HepG2 (cell line): ENCODE measurements around the gene JAM2. TPM values are rescaled to one million over a fixed set of nuclear protein-coding genes. Genes with fewer than 3 reads are reported as not detected.

Source experiments
- ERF ChIP-seq: IDR thresholded peaks from 2 replicates; pipeline ENCODE4 v1.6.1; 2018; ENCODE audit warnings: missing biosample characterization, missing genetic modification reagents
- FIP1L1 ChIP-seq: fragments of 200-400 bp; formaldehyde crosslinking; IDR thresholded peaks from 2 replicates; pipeline ENCODE4 v1.6.1; 2018; ENCODE audit warnings: low read depth, mild to moderate bottlenecking, low read length, moderate library complexity, borderline replicate concordance; ENCODE audit not compliant: insufficient read depth
- HOXA7 ChIP-seq: sonication (generic); formaldehyde crosslinking; IDR thresholded peaks from 2 replicates; pipeline ENCODE4 v1.8.1; 2022; ENCODE audit warnings: mild to moderate bottlenecking, missing genetic modification reagents, moderate library complexity
- MEF2D ChIP-seq: sonication (generic); formaldehyde crosslinking; IDR thresholded peaks from 2 replicates; pipeline ENCODE4 v1.5.1; 2020; ENCODE audit warnings: mild to moderate bottlenecking, missing genetic modification reagents
- MYC ChIP-seq: sonication (generic); formaldehyde crosslinking; IDR thresholded peaks from 2 replicates; pipeline ENCODE4 v1.9.0; 2021; ENCODE audit warnings: missing genetic modification reagents, borderline replicate concordance
- RBM22 ChIP-seq: fragments of 200-400 bp; formaldehyde crosslinking; optimal IDR thresholded peaks from 2 replicates; pipeline ENCODE3; 2017; ENCODE audit warnings: mild to moderate bottlenecking, low read length, moderate library complexity
- RFXANK ChIP-seq: IDR thresholded peaks from 2 replicates; pipeline ENCODE4 v1.6.1; 2016
- SRSF1 ChIP-seq: fragments of 200-400 bp; formaldehyde crosslinking; optimal IDR thresholded peaks from 2 replicates; pipeline ENCODE3; 2017; ENCODE audit warnings: mild to moderate bottlenecking, low read depth, low read length, moderate library complexity
- TOPORS ChIP-seq: sonication (generic); formaldehyde crosslinking; IDR thresholded peaks from 2 replicates; pipeline ENCODE4 v1.8.0; 2023; ENCODE audit warnings: mild to moderate bottlenecking, missing genetic modification reagents
- ZBTB38 ChIP-seq: sonication (generic); formaldehyde crosslinking; IDR thresholded peaks from 2 replicates; pipeline ENCODE4 v1.5.1; 2020; ENCODE audit warnings: mild to moderate bottlenecking, missing genetic modification reagents
- ZFP1 ChIP-seq: IDR thresholded peaks from 2 replicates; pipeline ENCODE4 v1.6.1; 2016
- ZFP90 ChIP-seq: sonication (generic); formaldehyde crosslinking; IDR thresholded peaks from 2 replicates; pipeline ENCODE4 v1.8.0; 2022; ENCODE audit warnings: missing genetic modification reagents, mild to moderate bottlenecking, inconsistent platforms, borderline replicate concordance
- ZNF101 ChIP-seq: sonication (generic); formaldehyde crosslinking; IDR thresholded peaks from 2 replicates; pipeline ENCODE4 v1.4.0; 2020; ENCODE audit warnings: mild to moderate bottlenecking, low read depth, missing genetic modification reagents, borderline replicate concordance
- ZNF510 ChIP-seq: sonication (generic); formaldehyde crosslinking; IDR thresholded peaks from 2 replicates; pipeline ENCODE4 v1.4.0; 2020; ENCODE audit warnings: low read depth, mild to moderate bottlenecking, missing genetic modification reagents
- ZNF790 ChIP-seq: sonication (generic); formaldehyde crosslinking; IDR thresholded peaks from 2 replicates; pipeline ENCODE4 v1.8.0; 2022; ENCODE audit warnings: missing genetic modification reagents, mild to moderate bottlenecking, borderline replicate concordance
- polyA plus RNA-seq, 8 experiments: library from polyadenylated mRNA; depleted of rRNA in 3 of 8; stranded (reverse) in 7 of 8; unstranded in 1 of 8; fragments of >200 nt; fragmentation: Illumina TruSeq in 4 of 8; extraction: Trizol in 4 of 8; gene quantifications; 2 replicates each; pipeline versions ENCODE4 v1.2.1 to v1.2.3, GENCODE V29; 2011 to 2016; ENCODE audit warnings: low read depth in 4 of 8, missing spikeins in 1 of 8, mixed read lengths in 1 of 8; ENCODE audit not compliant: insufficient read depth in 1 of 8
- total RNA-seq, 5 experiments: library from RNA; depleted of rRNA; stranded (reverse); fragments of >200 nt; fragmentation: Illumina TruSeq; extraction: Trizol; gene quantifications; 2 replicates each; pipeline ENCODE4 v1.2.3, GENCODE V29; 2016; ENCODE audit warnings: low read depth in 1 of 5
- TF ChIP-seq, protein P1 (sequence below): sonication (generic); formaldehyde crosslinking; IDR thresholded peaks from 2 replicates; pipeline ENCODE4 v1.4.0; 2020; ENCODE audit warnings: mild to moderate bottlenecking, missing genetic modification reagents
- TF ChIP-seq, protein P2 (sequence below): sonication (generic); formaldehyde crosslinking; IDR thresholded peaks from 2 replicates; pipeline ENCODE4 v1.4.0; 2020; ENCODE audit warnings: mild to moderate bottlenecking, missing genetic modification reagents
- TF ChIP-seq, protein P3 (sequence below): sonication (generic); formaldehyde crosslinking; IDR thresholded peaks from 2 replicates; pipeline ENCODE4 v1.4.0; 2020; ENCODE audit warnings: missing genetic modification reagents
- TF ChIP-seq, protein P4 (sequence below): sonication (generic); formaldehyde crosslinking; IDR thresholded peaks from 2 replicates; pipeline ENCODE4 v1.5.1; 2020; ENCODE audit warnings: mild to moderate bottlenecking, missing genetic modification reagents
- TF ChIP-seq, protein P5 (sequence below): sonication (generic); formaldehyde crosslinking; IDR thresholded peaks from 2 replicates; pipeline ENCODE4 v1.5.0; 2020; ENCODE audit warnings: missing genetic modification reagents

JAM2 gene
- total and polyA plus RNA-seq, 2 of the 13 experiments (the other 11 are each of a cell fraction or from before 2014, with no cell fraction given) = 0.07 TPM; not detected in 1

DNA sequence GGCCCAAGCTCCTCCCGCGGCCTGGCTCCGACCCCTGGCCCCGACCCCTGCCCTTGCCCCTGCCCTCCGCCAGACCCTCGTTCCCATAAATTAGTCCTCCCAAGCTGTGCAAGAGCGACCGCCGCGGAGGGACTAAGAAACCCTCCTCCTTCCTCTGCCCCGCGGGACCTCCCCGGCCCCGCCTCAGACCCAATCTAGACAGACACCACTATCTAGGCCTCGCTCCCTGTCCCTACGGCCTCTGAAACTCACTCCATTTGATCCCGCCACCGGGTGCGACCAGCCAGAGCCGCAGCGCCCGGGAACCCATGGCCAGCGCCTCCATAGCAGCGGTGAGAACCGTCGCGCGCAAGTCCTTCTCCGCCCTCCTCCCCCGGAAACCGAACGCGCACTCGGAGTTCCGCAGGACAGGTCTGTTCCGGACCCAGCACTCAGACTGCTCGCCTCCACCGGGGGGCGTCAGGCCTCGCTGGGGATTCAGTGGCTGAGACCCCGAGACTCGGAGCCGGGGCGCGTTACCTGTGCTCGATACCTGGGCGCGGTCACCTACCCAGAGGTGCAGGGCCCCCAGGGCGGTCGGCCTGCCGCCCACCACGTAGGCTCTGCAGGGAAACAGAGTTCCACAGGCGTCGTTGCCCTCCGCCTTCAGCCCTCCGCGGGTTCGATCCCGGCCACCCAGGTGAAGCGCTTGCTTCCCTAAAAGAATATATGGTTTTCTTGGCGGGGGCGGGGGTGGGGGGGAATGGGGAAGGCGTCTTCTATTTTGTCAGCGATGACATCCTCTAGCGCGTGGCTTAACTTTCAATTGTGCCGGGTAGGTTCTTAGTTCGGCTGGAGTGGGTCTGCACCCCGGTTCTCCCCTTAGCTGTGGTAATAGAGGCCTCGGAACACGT is 31.7 kb upstream of the JAM2 start, which contains the start of gene MRPL39 (continued):
- TF ChIP-seq, protein P1, sequence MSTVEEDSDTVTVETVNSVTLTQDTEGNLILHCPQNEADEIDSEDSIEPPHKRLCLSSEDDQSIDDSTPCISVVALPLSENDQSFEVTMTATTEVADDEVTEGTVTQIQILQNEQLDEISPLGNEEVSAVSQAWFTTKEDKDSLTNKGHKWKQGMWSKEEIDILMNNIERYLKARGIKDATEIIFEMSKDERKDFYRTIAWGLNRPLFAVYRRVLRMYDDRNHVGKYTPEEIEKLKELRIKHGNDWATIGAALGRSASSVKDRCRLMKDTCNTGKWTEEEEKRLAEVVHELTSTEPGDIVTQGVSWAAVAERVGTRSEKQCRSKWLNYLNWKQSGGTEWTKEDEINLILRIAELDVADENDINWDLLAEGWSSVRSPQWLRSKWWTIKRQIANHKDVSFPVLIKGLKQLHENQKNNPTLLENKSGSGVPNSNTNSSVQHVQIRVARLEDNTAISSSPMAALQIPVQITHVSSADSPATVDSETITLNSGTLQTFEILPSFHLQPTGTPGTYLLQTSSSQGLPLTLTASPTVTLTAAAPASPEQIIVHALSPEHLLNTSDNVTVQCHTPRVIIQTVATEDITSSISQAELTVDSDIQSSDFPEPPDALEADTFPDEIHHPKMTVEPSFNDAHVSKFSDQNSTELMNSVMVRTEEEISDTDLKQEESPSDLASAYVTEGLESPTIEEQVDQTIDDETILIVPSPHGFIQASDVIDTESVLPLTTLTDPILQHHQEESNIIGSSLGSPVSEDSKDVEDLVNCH = no peak
- TF ChIP-seq SRSF1 = peak; percentile 92
- TF ChIP-seq ZFP90 (CRISPR knock-in tag) = peak; percentile 70; the same call in 1 of the 2 replicates
- TF ChIP-seq FIP1L1 = no peak
- no peak for TF ChIP-seq RBM22
- TF ChIP-seq, protein P2, sequence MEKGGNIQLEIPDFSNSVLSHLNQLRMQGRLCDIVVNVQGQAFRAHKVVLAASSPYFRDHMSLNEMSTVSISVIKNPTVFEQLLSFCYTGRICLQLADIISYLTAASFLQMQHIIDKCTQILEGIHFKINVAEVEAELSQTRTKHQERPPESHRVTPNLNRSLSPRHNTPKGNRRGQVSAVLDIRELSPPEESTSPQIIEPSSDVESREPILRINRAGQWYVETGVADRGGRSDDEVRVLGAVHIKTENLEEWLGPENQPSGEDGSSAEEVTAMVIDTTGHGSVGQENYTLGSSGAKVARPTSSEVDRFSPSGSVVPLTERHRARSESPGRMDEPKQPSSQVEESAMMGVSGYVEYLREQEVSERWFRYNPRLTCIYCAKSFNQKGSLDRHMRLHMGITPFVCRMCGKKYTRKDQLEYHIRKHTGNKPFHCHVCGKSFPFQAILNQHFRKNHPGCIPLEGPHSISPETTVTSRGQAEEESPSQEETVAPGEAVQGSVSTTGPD (CRISPR knock-in tag) = 0 out of 2 replicates have a peak, but pooled peaks have one; percentile 39
- peak; percentile 76 for TF ChIP-seq ZBTB38 (CRISPR knock-in tag)
- TF ChIP-seq TOPORS (CRISPR knock-in tag) = no peak
- TF ChIP-seq ZNF790 (CRISPR knock-in tag) = no peak
- TF ChIP-seq ZFP1 (CRISPR knock-in tag) = peak; percentile 60; the same call in 1 of the 2 replicates
- TF ChIP-seq, protein P3, sequence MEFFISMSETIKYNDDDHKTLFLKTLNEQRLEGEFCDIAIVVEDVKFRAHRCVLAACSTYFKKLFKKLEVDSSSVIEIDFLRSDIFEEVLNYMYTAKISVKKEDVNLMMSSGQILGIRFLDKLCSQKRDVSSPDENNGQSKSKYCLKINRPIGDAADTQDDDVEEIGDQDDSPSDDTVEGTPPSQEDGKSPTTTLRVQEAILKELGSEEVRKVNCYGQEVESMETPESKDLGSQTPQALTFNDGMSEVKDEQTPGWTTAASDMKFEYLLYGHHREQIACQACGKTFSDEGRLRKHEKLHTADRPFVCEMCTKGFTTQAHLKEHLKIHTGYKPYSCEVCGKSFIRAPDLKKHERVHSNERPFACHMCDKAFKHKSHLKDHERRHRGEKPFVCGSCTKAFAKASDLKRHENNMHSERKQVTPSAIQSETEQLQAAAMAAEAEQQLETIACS (CRISPR knock-in tag) = peak; percentile 39; the same call in 1 of the 2 replicates
- peak; percentile 87 for TF ChIP-seq MEF2D (CRISPR knock-in tag)
- no peak for TF ChIP-seq HOXA7 (CRISPR knock-in tag)
- TF ChIP-seq, protein P4, sequence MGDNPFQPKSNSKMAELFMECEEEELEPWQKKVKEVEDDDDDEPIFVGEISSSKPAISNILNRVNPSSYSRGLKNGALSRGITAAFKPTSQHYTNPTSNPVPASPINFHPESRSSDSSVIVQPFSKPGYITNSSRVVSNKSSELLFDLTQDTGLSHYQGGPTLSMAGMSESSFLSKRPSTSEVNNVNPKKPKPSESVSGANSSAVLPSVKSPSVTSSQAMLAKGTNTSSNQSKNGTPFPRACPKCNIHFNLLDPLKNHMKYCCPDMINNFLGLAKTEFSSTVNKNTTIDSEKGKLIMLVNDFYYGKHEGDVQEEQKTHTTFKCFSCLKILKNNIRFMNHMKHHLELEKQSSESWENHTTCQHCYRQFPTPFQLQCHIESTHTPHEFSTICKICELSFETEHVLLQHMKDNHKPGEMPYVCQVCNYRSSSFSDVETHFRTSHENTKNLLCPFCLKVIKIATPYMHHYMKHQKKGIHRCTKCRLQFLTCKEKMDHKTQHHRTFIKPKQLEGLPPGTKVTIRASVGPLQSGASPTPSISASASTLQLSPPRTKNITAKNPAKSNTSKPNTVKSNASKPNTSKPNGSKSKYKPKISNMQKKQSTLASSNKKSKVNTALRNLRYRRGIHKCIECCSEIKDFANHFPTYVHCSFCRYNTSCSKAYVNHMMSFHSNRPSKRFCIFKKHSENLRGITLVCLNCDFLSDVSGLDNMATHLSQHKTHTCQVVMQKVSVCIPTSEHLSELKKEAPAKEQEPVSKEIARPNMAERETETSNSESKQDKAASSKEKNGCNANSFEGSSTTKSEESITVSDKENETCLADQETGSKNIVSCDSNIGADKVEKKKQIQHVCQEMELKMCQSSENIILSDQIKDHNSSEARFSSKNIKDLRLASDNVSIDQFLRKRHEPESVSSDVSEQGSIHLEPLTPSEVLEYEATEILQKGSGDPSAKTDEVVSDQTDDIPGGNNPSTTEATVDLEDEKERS (CRISPR knock-in tag) = 0 out of 2 replicates have a peak, but pooled peaks have one; percentile 64
- no peak for TF ChIP-seq RFXANK
- TF ChIP-seq, protein P5, sequence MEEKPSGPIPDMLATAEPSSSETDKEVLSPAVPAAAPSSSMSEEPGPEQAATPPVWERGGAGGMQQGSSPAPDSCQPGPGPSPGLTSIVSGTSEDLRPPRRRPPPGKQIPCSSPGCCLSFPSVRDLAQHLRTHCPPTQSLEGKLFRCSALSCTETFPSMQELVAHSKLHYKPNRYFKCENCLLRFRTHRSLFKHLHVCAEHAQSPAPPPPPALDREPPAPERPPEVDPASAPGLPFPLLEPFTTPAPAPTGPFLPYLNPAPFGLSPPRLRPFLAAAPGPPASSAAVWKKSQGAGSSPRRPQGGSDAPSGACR (CRISPR knock-in tag) = peak; percentile 95; the same call in 1 of the 2 replicates
- TF ChIP-seq MYC (CRISPR knock-in tag) = peak; percentile 77
- TF ChIP-seq ZNF510 (CRISPR knock-in tag) = no peak
- TF ChIP-seq ERF (CRISPR knock-in tag) = peak; percentile 80; the same call in 1 of the 2 replicates
- no peak for TF ChIP-seq ZNF101 (CRISPR knock-in tag)
